GM18507 (cell line): Measurements from ENCODE around the gene IRX1.

ENCODE experiments used
- DNase-seq: peaks from one replicate; pipeline ENCODE4 v3.0.0; 2011; ENCODE audit warnings: low read depth; ENCODE audit not compliant: insufficient read length; ENCODE audit errors: extremely low spot score
- FAIRE-seq: peaks from 2 replicates; lab custom pipeline; 2011; peaks lifted over from hg19 to GRCh38; lab: Jason Lieb, UNC

Gene IRX1

DNA sequence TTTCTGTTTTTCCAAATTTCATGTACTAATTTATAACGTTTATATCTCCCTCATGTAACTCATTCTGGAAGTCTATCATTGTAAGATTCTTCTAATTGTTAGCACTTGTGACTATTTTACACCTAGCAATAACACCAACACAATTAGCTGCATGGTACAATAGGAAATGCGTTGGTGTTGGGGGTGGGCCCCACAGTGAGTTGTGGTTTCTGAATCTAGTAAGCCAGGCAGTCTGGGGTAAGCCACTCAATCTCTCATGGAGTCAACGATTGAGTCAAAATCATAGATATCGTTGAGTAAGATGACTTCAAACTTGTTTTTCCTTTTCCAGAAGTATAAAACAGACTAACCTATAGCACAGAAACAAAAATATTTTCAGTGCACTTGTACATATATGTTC is 30.0 kb downstream of the IRX1 start:
- no peak for DNase-seq
- FAIRE-seq: no peak

DNA sequence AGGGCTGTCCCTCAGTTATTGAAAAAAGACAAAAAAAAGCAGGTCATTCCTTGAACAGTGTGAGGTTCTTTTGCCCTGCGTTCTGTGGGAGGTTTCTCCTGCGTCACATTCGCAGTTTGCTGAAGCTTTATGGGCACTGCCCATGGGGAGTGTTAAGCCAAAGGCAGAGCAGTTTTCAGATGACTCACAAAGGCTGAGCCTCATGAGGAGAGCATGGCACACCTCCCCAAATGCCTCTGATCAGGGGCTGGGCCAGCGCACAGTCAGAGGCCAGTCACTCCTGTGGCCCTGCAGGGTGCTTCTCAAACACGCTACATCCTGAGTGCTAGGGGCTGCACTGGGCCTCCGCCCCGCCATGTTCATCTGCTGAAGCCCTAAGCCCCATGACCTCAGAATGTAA is 38.4 kb downstream of the IRX1 start:
- FAIRE-seq: no peak

DNA sequence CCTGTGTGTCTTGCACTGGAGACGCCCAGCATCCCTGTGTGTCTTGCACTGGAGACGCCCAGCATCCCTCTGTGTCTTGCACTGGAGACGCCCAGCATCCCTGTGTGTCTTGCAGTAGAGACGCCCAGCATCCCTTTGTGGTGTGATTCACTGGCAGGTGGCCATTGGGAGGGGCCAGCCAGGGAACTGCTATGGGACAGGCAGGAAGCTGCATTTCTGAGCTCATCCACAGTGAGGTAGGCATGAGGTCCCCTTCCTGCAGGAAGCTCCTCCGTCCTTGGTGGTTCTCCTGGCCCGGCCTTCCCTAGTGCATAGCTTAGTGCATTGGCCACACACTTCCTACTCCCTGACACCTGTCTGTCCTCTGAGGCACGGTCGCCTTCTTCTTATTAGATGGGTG is 43.5 kb downstream of the IRX1 start:
- DNase-seq (no peak), FAIRE-seq (no peak)

More for the DNA sequence above, 38.4 kb downstream of the IRX1 start:
- DNase-seq: no peak

DNA sequence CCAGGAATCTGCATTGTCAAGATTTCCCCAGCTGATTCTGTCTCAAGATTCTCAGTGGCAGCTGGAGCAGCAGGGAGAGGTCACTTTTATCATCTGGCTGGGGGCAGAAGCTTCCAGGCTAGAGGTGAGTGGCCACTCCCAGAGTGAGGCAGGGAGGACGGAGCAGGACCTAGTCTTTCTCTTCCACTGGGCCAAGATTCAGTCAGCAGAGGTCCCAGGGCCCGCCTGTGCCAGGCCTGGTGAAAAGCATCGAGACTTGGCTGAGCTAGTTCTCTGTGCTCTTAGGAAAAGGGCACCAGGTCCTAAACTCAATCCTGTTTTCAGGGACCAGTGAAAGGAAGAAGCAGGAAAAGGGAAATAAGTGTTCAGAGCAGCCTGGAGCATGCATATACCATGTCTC is 46.6 kb downstream of the IRX1 start:
- no peak for DNase-seq
- no peak for FAIRE-seq

DNA sequence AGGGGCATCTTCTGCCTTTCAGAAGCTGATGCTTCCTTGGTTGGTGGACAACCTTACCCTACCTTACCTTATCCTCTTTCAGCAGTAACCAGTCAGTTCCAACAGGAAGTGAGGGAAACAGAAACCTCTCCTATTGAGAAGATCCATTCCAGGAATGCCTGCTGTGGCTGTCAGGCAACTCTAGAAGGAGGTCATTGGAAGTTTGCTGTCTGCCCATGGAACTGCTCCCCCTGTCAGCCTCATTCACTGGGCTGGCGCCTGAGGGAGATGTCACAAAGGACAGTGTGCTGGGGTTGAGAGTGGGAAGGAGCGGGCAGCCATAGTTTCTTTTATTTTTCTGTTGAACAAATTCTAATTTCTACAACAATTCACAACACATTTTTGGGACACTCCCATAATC is 54.7 kb downstream of the IRX1 start:
- FAIRE-seq (no peak), DNase-seq (no peak)

DNA sequence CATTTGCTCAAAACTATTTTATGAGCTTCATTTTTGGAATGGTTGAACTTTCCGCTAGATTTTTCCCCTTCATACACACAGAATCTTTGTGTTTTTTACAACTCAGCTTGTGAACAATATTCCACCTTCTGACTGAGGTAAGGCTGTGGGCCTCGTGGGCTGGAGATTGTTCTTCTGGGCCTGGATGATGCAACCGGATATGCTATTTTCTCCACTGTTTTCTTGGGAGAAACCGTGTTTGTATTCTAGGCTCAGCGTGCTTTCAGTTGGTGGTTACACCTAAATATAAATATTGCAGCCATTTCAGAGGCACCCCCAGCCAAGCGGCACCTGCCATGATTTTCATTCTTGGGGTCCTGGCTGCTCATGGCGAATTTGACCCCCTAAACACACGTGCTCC is 55.2 kb downstream of the IRX1 start:
- FAIRE-seq (no peak), DNase-seq (no peak)
